B cell (primary cell): ENCODE measurements around the gene BABAM2.

Source experiments
- EZH2 ChIP-seq: IDR thresholded peaks from 2 replicates; pipeline ENCODE4 v1.6.1; 2012; ENCODE audit warnings: borderline replicate concordance, low read depth, mild to moderate bottlenecking, moderate library complexity, low read length; ENCODE audit not compliant: insufficient read depth, poor library complexity, severe bottlenecking
- TF ChIP-seq, protein P1 (sequence below): fragments of 200-600 bp; IDR thresholded peaks from one replicate; pipeline ENCODE4 v1.8.0; 2022; ENCODE audit warnings: antibody characterized with exemption, mild to moderate bottlenecking

DNA sequence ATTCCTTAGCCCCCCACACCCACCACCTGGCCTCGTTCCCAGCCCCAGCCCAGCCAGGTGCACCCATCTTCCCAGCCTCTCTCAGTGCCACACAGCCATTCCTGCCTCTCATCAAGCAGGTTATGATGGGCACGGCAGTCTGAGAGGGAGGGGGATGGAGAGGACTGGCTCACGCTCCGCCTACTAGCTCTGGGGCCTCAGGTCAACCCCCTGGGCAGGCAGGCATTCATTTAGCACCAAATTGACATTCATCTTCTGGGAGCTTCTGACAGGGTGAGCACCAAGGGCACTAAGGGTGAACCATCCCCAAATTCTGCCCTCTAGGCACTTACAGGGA is 435.9 kb downstream of the BABAM2 start:
- TF ChIP-seq, protein P1, sequence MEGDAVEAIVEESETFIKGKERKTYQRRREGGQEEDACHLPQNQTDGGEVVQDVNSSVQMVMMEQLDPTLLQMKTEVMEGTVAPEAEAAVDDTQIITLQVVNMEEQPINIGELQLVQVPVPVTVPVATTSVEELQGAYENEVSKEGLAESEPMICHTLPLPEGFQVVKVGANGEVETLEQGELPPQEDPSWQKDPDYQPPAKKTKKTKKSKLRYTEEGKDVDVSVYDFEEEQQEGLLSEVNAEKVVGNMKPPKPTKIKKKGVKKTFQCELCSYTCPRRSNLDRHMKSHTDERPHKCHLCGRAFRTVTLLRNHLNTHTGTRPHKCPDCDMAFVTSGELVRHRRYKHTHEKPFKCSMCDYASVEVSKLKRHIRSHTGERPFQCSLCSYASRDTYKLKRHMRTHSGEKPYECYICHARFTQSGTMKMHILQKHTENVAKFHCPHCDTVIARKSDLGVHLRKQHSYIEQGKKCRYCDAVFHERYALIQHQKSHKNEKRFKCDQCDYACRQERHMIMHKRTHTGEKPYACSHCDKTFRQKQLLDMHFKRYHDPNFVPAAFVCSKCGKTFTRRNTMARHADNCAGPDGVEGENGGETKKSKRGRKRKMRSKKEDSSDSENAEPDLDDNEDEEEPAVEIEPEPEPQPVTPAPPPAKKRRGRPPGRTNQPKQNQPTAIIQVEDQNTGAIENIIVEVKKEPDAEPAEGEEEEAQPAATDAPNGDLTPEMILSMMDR: no peak
- no peak for TF ChIP-seq EZH2
